Measurements from ENCODE around the gene EGFR.

EGFR gene

DNA sequence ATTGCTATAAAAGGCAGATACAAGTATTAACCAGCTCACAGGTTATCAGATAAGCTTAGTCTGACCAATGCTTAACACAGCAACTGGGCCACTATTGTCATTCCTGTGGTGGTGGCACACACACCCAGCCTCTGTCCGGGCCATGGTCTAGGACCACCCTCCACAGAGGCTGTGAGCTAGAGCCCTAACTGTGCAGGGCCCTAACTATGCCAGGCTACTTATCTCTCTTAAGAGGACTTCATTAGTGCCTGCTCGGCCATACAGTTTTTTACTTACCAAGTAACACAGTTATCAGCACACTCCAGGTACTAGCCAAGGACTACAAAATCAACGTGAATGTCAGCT, 2.1 kb upstream of the EGFR start:
- Histone ChIP-seq H3K36me3 (ENCODE audit: control insufficient read depth in 1 of 2, insufficient read depth in 2 of 2, low read length in 2 of 2) (no peaks in the 10 kb centered on the region), H3K27ac (ENCODE audit: low read length) (no peak overlapping the region), H3K4me1 (ENCODE audit: control insufficient read depth in 1 of 2, insufficient read depth in 2 of 2, low read length in 2 of 2) (peaks cover 3 to 9% of the 10 kb centered on the region in 2 donors), H3K4me3 (ENCODE audit: low read depth in 1 of 2, low read length in 2 of 2) (no peak overlapping the region), H3K27me3 (ENCODE audit: low read depth, low read length) (no peaks in the 10 kb centered on the region), H3K9me3 (ENCODE audit: control insufficient read depth in 1 of 2, low read length in 2 of 2) (no peaks in the 10 kb centered on the region)

DNA sequence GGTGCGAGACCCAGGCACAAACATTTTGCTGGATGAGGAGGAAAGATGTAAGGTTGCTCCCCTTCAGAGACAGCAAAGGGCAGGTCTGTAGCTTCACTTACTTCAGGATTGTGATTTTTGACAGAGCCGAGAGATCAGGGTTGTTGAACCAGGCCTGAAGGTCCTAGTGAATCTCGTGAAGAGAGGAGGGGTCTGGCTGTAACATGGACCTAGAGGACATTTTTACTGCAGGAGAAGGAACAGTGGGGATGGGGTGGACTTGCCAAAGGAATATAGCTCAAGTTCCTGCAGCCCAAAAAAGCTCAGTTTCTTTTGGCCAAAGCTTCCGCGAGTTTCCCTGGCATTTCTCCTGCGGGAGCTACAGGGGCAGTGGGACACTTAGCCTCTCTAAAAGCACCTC, 976 bp upstream of the EGFR start:
- Histone ChIP-seq H3K4me3 (ENCODE audit: low read depth in 1 of 2, low read length in 2 of 2) (peak overlapping the region; percentile 35 to 74), H3K27me3 (ENCODE audit: low read depth, low read length) (no peaks in the 10 kb centered on the region), H3K4me1 (ENCODE audit: control insufficient read depth in 1 of 2, insufficient read depth in 2 of 2, low read length in 2 of 2) (peaks cover 7 to 9% of the 10 kb centered on the region in 2 donors), H3K36me3 (ENCODE audit: control insufficient read depth in 1 of 2, insufficient read depth in 2 of 2, low read length in 2 of 2) (no peaks in the 10 kb centered on the region), H3K27ac (ENCODE audit: low read length) (no peak overlapping the region), H3K9me3 (ENCODE audit: control insufficient read depth in 1 of 2, low read length in 2 of 2) (no peaks in the 10 kb centered on the region)

DNA sequence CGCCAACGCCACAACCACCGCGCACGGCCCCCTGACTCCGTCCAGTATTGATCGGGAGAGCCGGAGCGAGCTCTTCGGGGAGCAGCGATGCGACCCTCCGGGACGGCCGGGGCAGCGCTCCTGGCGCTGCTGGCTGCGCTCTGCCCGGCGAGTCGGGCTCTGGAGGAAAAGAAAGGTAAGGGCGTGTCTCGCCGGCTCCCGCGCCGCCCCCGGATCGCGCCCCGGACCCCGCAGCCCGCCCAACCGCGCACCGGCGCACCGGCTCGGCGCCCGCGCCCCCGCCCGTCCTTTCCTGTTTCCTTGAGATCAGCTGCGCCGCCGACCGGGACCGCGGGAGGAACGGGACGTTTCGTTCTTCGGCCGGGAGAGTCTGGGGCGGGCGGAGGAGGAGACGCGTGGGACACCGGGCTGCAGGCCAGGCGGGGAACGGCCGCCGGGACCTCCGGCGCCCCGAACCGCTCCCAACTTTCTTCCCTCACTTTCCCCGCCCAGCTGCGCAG, 424 bp downstream of the EGFR start:
- no peaks in the 10 kb centered on the region for H3K9me3 ChIP-seq (ENCODE audit: control insufficient read depth in 1 of 2, low read length in 2 of 2)
- peak overlapping the region; percentile 47 to 74 for H3K4me3 ChIP-seq (ENCODE audit: low read depth in 1 of 2, low read length in 2 of 2)
- H3K27me3 ChIP-seq (ENCODE audit: low read depth, low read length) = no peaks in the 10 kb centered on the region
- H3K27ac ChIP-seq (ENCODE audit: low read length) = peak overlapping the region; percentile 64
- no peaks in the 10 kb centered on the region for H3K36me3 ChIP-seq (ENCODE audit: control insufficient read depth in 1 of 2, insufficient read depth in 2 of 2, low read length in 2 of 2)
- H3K4me1 ChIP-seq (ENCODE audit: control insufficient read depth in 1 of 2, insufficient read depth in 2 of 2, low read length in 2 of 2) = peaks cover 7 to 9% of the 10 kb centered on the region in 2 donors

DNA sequence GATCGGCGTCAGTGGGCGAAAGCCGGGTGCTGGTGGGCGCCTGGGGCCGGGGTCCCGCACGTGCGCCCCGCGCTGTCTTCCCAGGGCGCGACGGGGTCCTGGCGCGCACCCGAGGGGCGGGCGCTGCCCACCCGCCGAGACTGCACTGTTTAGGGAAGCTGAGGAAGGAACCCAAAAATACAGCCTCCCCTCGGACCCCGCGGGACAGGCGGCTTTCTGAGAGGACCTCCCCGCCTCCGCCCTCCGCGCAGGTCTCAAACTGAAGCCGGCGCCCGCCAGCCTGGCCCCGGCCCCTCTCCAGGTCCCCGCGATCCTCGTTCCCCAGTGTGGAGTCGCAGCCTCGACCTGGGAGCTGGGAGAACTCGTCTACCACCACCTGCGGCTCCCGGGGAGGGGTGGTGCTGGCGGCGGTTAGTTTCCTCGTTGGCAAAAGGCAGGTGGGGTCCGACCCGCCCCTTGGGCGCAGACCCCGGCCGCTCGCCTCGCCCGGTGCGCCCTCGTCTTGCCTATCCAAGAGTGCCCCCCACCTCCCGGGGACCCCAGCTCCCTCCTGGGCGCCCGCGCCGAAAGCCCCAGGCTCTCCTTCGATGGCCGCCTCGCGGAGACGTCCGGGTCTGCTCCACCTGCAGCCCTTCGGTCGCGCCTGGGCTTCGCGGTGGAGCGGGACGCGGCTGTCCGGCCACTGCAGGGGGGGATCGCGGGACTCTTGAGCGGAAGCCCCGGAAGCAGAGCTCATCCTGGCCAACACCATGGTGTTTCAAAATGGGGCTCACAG, 1.1 kb downstream of the EGFR start:
- peak overlapping the region; percentile 64 for H3K27ac ChIP-seq (ENCODE audit: low read length)
- peak overlapping the region; percentile 47 to 74 for H3K4me3 ChIP-seq (ENCODE audit: low read depth in 1 of 2, low read length in 2 of 2)
- peaks cover 7 to 9% of the 10 kb centered on the region in 2 donors for H3K4me1 ChIP-seq (ENCODE audit: control insufficient read depth in 1 of 2, insufficient read depth in 2 of 2, low read length in 2 of 2)
- H3K9me3 ChIP-seq (ENCODE audit: control insufficient read depth in 1 of 2, low read length in 2 of 2) = no peaks in the 10 kb centered on the region
- H3K27me3 ChIP-seq (ENCODE audit: low read depth, low read length) = no peaks in the 10 kb centered on the region
- H3K36me3 ChIP-seq (ENCODE audit: control insufficient read depth in 1 of 2, insufficient read depth in 2 of 2, low read length in 2 of 2) = no peaks in the 10 kb centered on the region

DNA sequence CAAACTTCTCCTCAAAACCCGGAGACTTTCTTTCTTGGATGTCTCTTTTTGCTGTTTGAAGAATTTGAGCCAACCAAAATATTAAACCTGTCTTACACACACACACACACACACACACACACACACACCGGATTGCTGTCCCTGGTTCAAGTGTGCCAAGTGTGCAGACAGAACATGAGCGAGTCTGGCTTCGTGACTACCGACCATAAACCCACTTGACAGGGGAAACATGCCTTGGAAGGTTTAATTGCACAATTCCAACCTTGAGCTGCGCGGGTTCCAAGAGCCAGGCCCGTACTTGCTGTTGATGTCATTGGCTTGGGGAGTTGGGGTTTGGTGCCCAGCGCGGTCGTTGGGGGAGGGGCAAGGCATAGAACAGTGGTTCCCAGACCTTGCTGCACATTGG, 1.7 kb downstream of the EGFR start:
- Histone ChIP-seq H3K4me1 (ENCODE audit: control insufficient read depth in 1 of 2, insufficient read depth in 2 of 2, low read length in 2 of 2) (peaks cover 7 to 9% of the 10 kb centered on the region in 2 donors), H3K4me3 (ENCODE audit: low read depth in 1 of 2, low read length in 2 of 2) (peak overlapping the region; percentile 47 to 74), H3K27ac (ENCODE audit: low read length) (peak overlapping the region; percentile 64), H3K36me3 (ENCODE audit: control insufficient read depth in 1 of 2, insufficient read depth in 2 of 2, low read length in 2 of 2) (no peaks in the 10 kb centered on the region), H3K9me3 (ENCODE audit: control insufficient read depth in 1 of 2, low read length in 2 of 2) (no peaks in the 10 kb centered on the region), H3K27me3 (ENCODE audit: low read depth, low read length) (no peaks in the 10 kb centered on the region)

DNA sequence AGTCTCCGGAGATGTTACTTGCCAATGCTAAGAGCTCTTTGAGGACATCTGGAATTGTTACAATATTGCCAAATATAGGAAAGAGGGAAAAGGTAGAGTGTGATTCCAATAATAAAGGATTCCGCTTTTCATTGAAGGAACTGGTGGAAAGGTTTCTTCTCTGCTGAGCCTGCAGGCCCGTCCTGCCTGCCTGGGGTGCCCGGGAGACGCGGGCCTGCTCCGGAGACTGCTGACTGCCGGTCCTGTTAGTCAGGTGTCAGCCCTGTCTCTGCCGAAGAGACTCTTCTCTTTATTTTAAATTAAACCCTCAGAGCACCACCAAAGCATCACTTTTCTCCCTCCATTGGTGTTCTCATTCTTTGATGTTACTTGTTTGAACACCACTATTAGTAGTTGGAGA, 2.2 kb downstream of the EGFR start:
- Histone ChIP-seq H3K4me3 (ENCODE audit: low read depth in 1 of 2, low read length in 2 of 2) (peak overlapping the region; percentile 47 to 74), H3K9me3 (ENCODE audit: control insufficient read depth in 1 of 2, low read length in 2 of 2) (no peaks in the 10 kb centered on the region), H3K27me3 (ENCODE audit: low read depth, low read length) (no peaks in the 10 kb centered on the region), H3K27ac (ENCODE audit: low read length) (peak overlapping the region; percentile 64), H3K4me1 (ENCODE audit: control insufficient read depth in 1 of 2, insufficient read depth in 2 of 2, low read length in 2 of 2) (peaks cover 7 to 10% of the 10 kb centered on the region in 2 donors), H3K36me3 (ENCODE audit: control insufficient read depth in 1 of 2, insufficient read depth in 2 of 2, low read length in 2 of 2) (no peaks in the 10 kb centered on the region)

DNA sequence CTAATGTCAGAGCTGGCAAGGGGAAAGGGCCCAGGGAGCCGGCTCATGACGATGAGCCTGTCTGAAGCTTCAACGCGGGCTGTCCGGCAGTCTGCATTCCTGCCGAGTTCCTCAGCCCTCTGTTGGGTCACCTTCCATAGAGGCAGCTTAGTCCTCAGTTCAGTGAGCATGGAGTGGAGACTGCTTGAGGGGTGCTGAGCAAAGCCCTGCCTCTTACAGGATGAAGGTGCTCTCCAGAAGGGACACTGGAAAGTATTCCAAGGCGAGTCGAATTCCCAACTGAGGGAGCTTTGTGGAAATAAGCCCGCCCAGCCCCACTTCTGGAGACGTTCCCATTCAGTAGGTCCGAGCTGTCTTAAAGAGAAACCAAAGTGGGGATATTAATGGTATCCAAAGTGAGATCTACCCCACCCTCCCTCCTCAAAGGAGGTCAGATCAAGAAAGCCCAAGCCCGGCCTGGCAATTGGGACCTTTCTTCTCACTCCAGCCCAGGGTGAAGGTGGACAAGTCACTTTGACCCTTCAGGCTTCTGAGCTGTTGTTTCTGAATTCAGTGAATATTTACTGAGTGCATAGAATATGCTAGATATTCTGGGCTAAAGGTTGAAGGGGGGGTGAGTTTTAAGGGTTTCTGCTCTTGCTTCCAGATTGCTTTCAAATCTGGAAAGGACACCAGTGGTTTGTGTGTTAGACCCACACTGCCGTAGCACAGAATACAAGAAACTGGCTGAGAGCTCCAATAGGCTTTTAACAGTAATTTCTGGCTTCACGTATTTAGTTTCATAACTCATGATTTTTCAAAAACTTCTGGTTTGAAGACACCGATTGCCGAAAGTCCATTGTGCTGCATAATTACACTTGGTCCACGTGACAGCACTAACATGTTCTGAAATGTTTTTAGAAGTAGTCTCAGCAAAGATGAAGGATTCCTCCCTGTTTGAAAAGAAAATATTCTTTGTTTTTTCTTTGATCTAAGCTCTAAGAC, 3.5 kb downstream of the EGFR start:
- H3K36me3 ChIP-seq (ENCODE audit: control insufficient read depth in 1 of 2, insufficient read depth in 2 of 2, low read length in 2 of 2) = no peaks in the 10 kb centered on the region
- peak overlapping the region; percentile 64 for H3K27ac ChIP-seq (ENCODE audit: low read length)
- no peaks in the 10 kb centered on the region for H3K27me3 ChIP-seq (ENCODE audit: low read depth, low read length)
- peak overlapping the region; percentile 1 to 33 for H3K4me3 ChIP-seq (ENCODE audit: low read depth in 1 of 2, low read length in 2 of 2)
- H3K4me1 ChIP-seq (ENCODE audit: control insufficient read depth in 1 of 2, insufficient read depth in 2 of 2, low read length in 2 of 2) = peaks cover 7 to 21% of the 10 kb centered on the region in 2 donors
- no peaks in the 10 kb centered on the region for H3K9me3 ChIP-seq (ENCODE audit: control insufficient read depth in 1 of 2, low read length in 2 of 2)

DNA sequence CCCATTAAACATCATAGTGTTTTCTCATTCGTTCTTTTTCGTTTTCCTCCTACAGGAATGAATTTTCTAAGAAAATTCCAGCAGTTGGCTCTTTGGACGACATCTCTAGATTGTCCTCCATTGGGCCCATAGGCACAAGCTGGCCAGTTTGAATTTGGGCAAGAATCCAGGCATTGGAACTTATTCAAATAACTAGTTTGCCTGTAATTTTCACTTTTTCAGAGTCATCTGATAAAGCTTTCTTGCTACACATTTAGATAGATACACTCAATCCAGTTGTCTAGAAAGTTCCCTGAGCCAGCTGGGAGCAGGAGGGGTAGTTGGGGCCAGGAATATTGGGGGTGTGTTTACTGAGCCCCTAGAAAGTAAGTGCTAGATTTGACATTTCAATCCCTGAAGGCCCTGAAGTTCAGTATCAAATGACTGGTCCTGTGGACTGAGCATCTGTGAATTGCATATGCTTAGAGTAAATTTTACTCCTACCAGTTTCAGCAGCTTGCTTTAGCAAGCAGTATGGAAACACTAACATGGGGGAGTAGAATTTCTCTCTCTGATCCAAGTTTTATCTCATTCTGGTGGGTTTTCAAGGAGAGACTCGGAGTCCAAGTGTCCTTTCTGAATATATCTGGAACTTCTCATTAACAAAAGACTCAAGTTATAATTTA, 5.2 kb downstream of the EGFR start:
- Histone ChIP-seq H3K27ac (ENCODE audit: low read length) (no peak overlapping the region), H3K4me1 (ENCODE audit: control insufficient read depth in 1 of 2, insufficient read depth in 2 of 2, low read length in 2 of 2) (peaks cover 7 to 16% of the 10 kb centered on the region in 2 donors), H3K9me3 (ENCODE audit: control insufficient read depth in 1 of 2, low read length in 2 of 2) (no peaks in the 10 kb centered on the region)

DNA sequence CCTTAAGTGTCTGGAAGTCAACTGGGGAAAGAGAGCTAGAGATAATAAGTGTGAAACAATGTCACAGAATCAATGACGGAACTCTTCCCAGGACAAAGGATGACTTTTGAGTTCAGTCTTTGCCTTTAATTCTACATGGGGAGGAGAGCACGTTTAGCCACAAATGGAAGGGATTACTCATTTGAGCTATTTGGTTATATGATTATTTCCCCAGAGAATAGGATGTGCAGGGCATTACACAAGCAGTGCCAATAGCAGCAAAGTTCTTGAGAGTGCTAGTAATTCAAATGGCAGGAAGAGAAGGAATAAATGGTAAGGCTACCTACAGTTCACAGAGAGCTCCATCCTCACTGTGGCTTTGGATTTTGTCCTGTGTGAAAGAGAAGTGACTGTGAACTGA, 6.0 kb downstream of the EGFR start:
- H3K4me1 ChIP-seq (ENCODE audit: control insufficient read depth in 1 of 2, insufficient read depth in 2 of 2, low read length in 2 of 2) = peaks cover 7 to 16% of the 10 kb centered on the region in 2 donors

More for the DNA sequence above, 5.2 kb downstream of the EGFR start:
- Histone ChIP-seq H3K4me3 (ENCODE audit: low read depth in 1 of 2, low read length in 2 of 2) (no peak overlapping the region), H3K36me3 (ENCODE audit: control insufficient read depth in 1 of 2, insufficient read depth in 2 of 2, low read length in 2 of 2) (no peaks in the 10 kb centered on the region), H3K27me3 (ENCODE audit: low read depth, low read length) (no peaks in the 10 kb centered on the region)

DNA sequence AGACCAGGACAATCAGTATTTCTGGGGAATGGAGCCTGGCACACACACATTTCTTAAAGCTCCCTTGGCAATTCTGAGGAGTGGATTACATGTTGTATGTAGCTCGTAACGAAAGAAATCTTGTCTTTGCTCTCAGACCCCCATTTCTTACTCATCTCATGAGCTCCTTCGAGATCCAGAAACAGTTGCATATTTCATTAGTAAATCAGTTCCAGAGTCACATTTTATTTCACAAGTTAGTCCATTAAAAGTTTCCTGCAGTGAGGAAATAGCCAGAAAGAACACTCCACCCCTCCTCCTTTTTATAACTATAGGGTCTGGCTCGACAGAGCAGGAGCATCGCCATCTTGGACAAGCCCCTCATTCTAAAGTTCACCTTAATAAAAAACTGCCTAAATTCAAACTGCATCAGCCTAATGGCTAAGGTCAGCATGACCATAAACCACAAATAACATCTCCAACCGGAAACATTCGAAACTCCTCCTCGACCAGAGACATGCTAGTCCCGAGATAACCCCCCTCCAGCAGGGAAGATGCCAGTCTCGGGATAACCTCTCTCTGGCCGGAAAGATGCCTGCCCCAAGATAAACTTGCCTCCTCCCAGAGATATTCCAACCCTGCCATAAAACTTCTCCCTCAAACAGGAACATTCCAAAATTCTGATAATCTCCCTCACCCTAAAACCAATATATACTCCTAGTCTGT, 7.4 kb downstream of the EGFR start:
- H3K27ac ChIP-seq (ENCODE audit: low read length) = no peak overlapping the region

More for the DNA sequence above, 6.0 kb downstream of the EGFR start:
- H3K27ac ChIP-seq (ENCODE audit: low read length) = no peak overlapping the region
- no peaks in the 10 kb centered on the region for H3K36me3 ChIP-seq (ENCODE audit: control insufficient read depth in 1 of 2, insufficient read depth in 2 of 2, low read length in 2 of 2)
- no peaks in the 10 kb centered on the region for H3K9me3 ChIP-seq (ENCODE audit: control insufficient read depth in 1 of 2, low read length in 2 of 2)
- no peak overlapping the region for H3K4me3 ChIP-seq (ENCODE audit: low read depth in 1 of 2, low read length in 2 of 2)
- H3K27me3 ChIP-seq (ENCODE audit: low read depth, low read length) = no peaks in the 10 kb centered on the region

More for the DNA sequence above, 7.4 kb downstream of the EGFR start:
- H3K4me1 ChIP-seq (ENCODE audit: control insufficient read depth in 1 of 2, insufficient read depth in 2 of 2, low read length in 2 of 2) = peaks cover 14 to 21% of the 10 kb centered on the region in 2 donors
- no peaks in the 10 kb centered on the region for H3K27me3 ChIP-seq (ENCODE audit: low read depth, low read length)
- no peak overlapping the region for H3K4me3 ChIP-seq (ENCODE audit: low read depth in 1 of 2, low read length in 2 of 2)
- H3K36me3 ChIP-seq (ENCODE audit: control insufficient read depth in 1 of 2, insufficient read depth in 2 of 2, low read length in 2 of 2) = no peaks in the 10 kb centered on the region
- no peaks in the 10 kb centered on the region for H3K9me3 ChIP-seq (ENCODE audit: control insufficient read depth in 1 of 2, low read length in 2 of 2)
